Natural killer cell (primary cell): Measurements from ENCODE around the gene KY. TPM values are rescaled to one million over a fixed set of nuclear protein-coding genes. Genes with fewer than 3 reads are reported as not detected.

ENCODE experiments used
- ATAC-seq, 3 donors: fragments of 150-1000 bp in 2 of 3; fragments of 200-7000 bp in 1 of 3; cut with Tn5 transposase; 1 replicate in 1 of 3; 2 replicates in 2 of 3; pipeline ENCODE4 v1.10.0; 2021; ENCODE audit warnings: mild to moderate bottlenecking in 2 of 3, moderate library complexity in 2 of 3
- DNase-seq, 2 donors: peaks; one replicate each; pipeline versions ENCODE4 v3.0.0 to v3.0.0-alpha.2; 2013 to 2021; ENCODE audit warnings: mixed read lengths in 1 of 2
- H3K27ac ChIP-seq: one replicate; pipeline ENCODE4 v1.5.1; 2013; ENCODE audit warnings: mild to moderate bottlenecking, low read length
- H3K27me3 ChIP-seq: one replicate; pipeline ENCODE4 v1.6.1; 2013; ENCODE audit warnings: low read length; ENCODE audit not compliant: control insufficient read depth, insufficient read depth
- H3K36me3 ChIP-seq: one replicate; pipeline ENCODE4 v1.6.1; 2013; ENCODE audit warnings: low read length; ENCODE audit not compliant: control insufficient read depth, insufficient read depth
- H3K4me1 ChIP-seq: one replicate; pipeline ENCODE4 v1.6.1; 2013; ENCODE audit warnings: low read length; ENCODE audit not compliant: control insufficient read depth, insufficient read depth
- H3K4me3 ChIP-seq: one replicate; pipeline ENCODE4 v1.5.1; 2013; ENCODE audit warnings: low read length
- H3K9me3 ChIP-seq: one replicate; pipeline ENCODE4 v1.6.1; 2013; ENCODE audit warnings: low read length; ENCODE audit not compliant: control insufficient read depth, insufficient read depth
- H3K27ac Mint-ChIP-seq, 2 donors: one replicate each; pipeline ENCODE4 v1.8.0; 2022; ENCODE audit warnings: mild to moderate bottlenecking in 2 of 2, mixed read lengths in 2 of 2, moderate library complexity in 1 of 2
- H3K27me3 Mint-ChIP-seq, 2 donors: one replicate each; pipeline ENCODE4 v1.8.0; 2022; ENCODE audit warnings: low read depth in 2 of 2, mixed read lengths in 2 of 2
- H3K36me3 Mint-ChIP-seq: one replicate; pipeline ENCODE4 v1.8.0; 2022; ENCODE audit warnings: mixed read lengths
- H3K4me1 Mint-ChIP-seq, 2 donors: one replicate each; pipeline ENCODE4 v1.8.0; 2022; ENCODE audit warnings: mixed read lengths in 2 of 2
- H3K4me3 Mint-ChIP-seq: one replicate; pipeline ENCODE4 v1.8.0; 2022; ENCODE audit warnings: mild to moderate bottlenecking, moderate library complexity, mixed read lengths
- H3K9me3 Mint-ChIP-seq, 2 donors: one replicate each; pipeline ENCODE4 v1.8.0; 2022; ENCODE audit warnings: mixed read lengths in 2 of 2
- CTCF ChIP-seq: fragments of 200-600 bp; IDR thresholded peaks from one replicate; pipeline ENCODE4 v1.8.0; 2022; ENCODE audit warnings: antibody characterized with exemption
- WGBS: methylation state at CpG from one replicate; pipeline ENCODE4 v1.1.7; 2013; ENCODE audit warnings: missing lambda C conversion rate; ENCODE audit not compliant: insufficient coverage; 5-methylcytosine and 5-hydroxymethylcytosine counted together
- intact Hi-C: fragments of 100-400 bp; cut with micrococcal nuclease; formaldehyde crosslinking; loops from one replicate; pipeline ENCODE4 v1.14.2; 2022
- total RNA-seq, 4 donors: library from RNA; stranded (reverse); fragments of 120-200 nt in 1 of 4; gene quantifications; one replicate each; pipeline versions ENCODE4 v1.2.3 to v1.2.4, GENCODE V29; 2013 to 2022

Gene KY
- total RNA-seq, 3 donors from 2014 or later (not counting 1 experiment from before 2014, with no cell fraction given): 0.15 TPM; not detected in 2

- Mint-ChIP-seq H3K27ac (no peak overlapping the region), H3K4me1 (no peaks in the 10 kb centered on the region), H3K9me3 (no peaks in the 10 kb centered on the region), H3K36me3 (no peaks in the 10 kb centered on the region), H3K27me3 (no peaks in the 10 kb centered on the region), H3K4me3 (no peak overlapping the region)
- Histone ChIP-seq H3K36me3 (no peaks in the 10 kb centered on the region), H3K27ac (no peak overlapping the region), H3K9me3 (no peaks in the 10 kb centered on the region), H3K4me3 (no peak overlapping the region), H3K27me3 (no peaks in the 10 kb centered on the region), H3K4me1 (no peaks in the 10 kb centered on the region)
- ATAC-seq (no peak), DNase-seq (no peak)
- intact Hi-C loops: no loop called here
- no peak for TF ChIP-seq CTCF
- WGBS: no CpG with 5 or more reads among the region's 2 CpGs
These were observed 36.8 kb upstream of the KY start for GRCh38 chr3:134687642-134688041.

- Histone ChIP-seq H3K9me3 (no peaks in the 10 kb centered on the region), H3K27me3 (no peaks in the 10 kb centered on the region), H3K36me3 (no peaks in the 10 kb centered on the region), H3K4me1 (no peaks in the 10 kb centered on the region), H3K4me3 (no peak overlapping the region), H3K27ac (no peak overlapping the region)
- 86% methylated on average over 7 of the region's 7 CpGs for WGBS
- intact Hi-C loops: no loop called here
- TF ChIP-seq CTCF: no peak
- ATAC-seq: no peak
- no peaks in the 10 kb centered on the region for H3K4me1 Mint-ChIP-seq
- no peaks in the 10 kb centered on the region for H3K9me3 Mint-ChIP-seq
- H3K27me3 Mint-ChIP-seq: peaks cover 0 to 5% of the 10 kb centered on the region in 2 donors
- no peak overlapping the region for H3K4me3 Mint-ChIP-seq
- H3K27ac Mint-ChIP-seq: no peak overlapping the region
- no peak for DNase-seq
- H3K36me3 Mint-ChIP-seq: no peaks in the 10 kb centered on the region
These were observed 35.3 kb upstream of the KY start for GRCh38 chr3:134685929-134686802.

GRCh38 chr3:134682196-134682880 is 31.5 kb upstream of the KY start:
- no peak overlapping the region for H3K4me3 Mint-ChIP-seq
- TF ChIP-seq CTCF: no peak
- Histone ChIP-seq H3K4me1 (no peaks in the 10 kb centered on the region), H3K27me3 (no peaks in the 10 kb centered on the region), H3K9me3 (no peaks in the 10 kb centered on the region), H3K4me3 (no peak overlapping the region), H3K27ac (no peak overlapping the region), H3K36me3 (no peaks in the 10 kb centered on the region)
- no peaks in the 10 kb centered on the region for H3K36me3 Mint-ChIP-seq
- intact Hi-C loops: no loop called here
- ATAC-seq (no peak), DNase-seq (no peak)
- no peaks in the 10 kb centered on the region for H3K9me3 Mint-ChIP-seq
- no peak overlapping the region for H3K27ac Mint-ChIP-seq
- 81% methylated on average over 3 of the region's 7 CpGs for WGBS
- H3K27me3 Mint-ChIP-seq: peaks cover 0 to 7% of the 10 kb centered on the region in 2 donors
- no peaks in the 10 kb centered on the region for H3K4me1 Mint-ChIP-seq
